Body of pancreas (tissue), 4 donors: ENCODE measurements around the gene WFS1. TPM values are rescaled to one million over a fixed set of nuclear protein-coding genes. Genes with fewer than 3 reads are reported as not detected.

Experiments
- ATAC-seq: fragments of 150-250 bp; one replicate; pipeline ENCODE4 v1.9.1; 2016
- DNase-seq, 4 donors: peaks; one replicate each; pipeline ENCODE4 v3.0.0-alpha.2; 2019
- H3K27ac ChIP-seq, 4 donors: fragments of 200-600 bp; sonication (generic); 1 replicate in 3 of 4; 2 replicates in 1 of 4; pipeline versions ENCODE4 v1.5.1 to v1.6.1; 2016 to 2019; ENCODE audit warnings: mild to moderate bottlenecking in 1 of 4, mixed read lengths in 1 of 4, moderate library complexity in 1 of 4
- H3K27me3 ChIP-seq, 2 donors: fragments of 200-600 bp; sonication (generic); one replicate each; pipeline ENCODE4 v1.6.0; 2016; ENCODE audit warnings: mild to moderate bottlenecking in 1 of 2
- H3K36me3 ChIP-seq, 2 donors: fragments of 200-600 bp; sonication (generic); replicated peaks in 1 of 2; 2 replicates each; pipeline ENCODE4 v1.5.1; 2016; ENCODE audit warnings: low read depth in 2 of 2; ENCODE audit not compliant: insufficient read depth in 1 of 2
- H3K4me1 ChIP-seq: fragments of 200-600 bp; sonication (generic); one replicate; pipeline ENCODE4 v1.6.0; 2016
- H3K4me3 ChIP-seq, 2 donors: fragments of 200-600 bp; sonication (generic); 1 replicate in 1 of 2; 2 replicates in 1 of 2; pipeline ENCODE4 v1.5.1; 2016 to 2019
- H3K9me3 ChIP-seq, 3 donors: fragments of 200-600 bp; sonication (generic); 1 replicate in 2 of 3; 2 replicates in 1 of 3; pipeline ENCODE4 v1.5.1; 2016
- POLR2A ChIP-seq, 3 donors: fragments of 450-650 bp; IDR thresholded peaks; one replicate each; pipeline ENCODE4 v1.6.1; 2016; ENCODE audit warnings: antibody characterized with exemption in 3 of 3, mild to moderate bottlenecking in 2 of 3
- WGBS, 2 donors: methylation state at CpG; one replicate each; pipeline ENCODE4 v1.1.5; 2017; 5-methylcytosine and 5-hydroxymethylcytosine counted together
- intact Hi-C: fragments of 100-400 bp; cut with DNase I; formaldehyde crosslinking; loops from one replicate; pipeline ENCODE4 v1.15.1; 2023
- total RNA-seq, 2 donors: library from RNA; depleted of rRNA; stranded (reverse); fragments of >200 nt; gene quantifications; one replicate each; pipeline ENCODE4 v1.1.0, GENCODE V29; 2016
- TF ChIP-seq, protein P1 (sequence below), 7 experiments: fragments of 450-650 bp in 4 of 7; fragments of 200-600 bp in 3 of 7; sonication (generic) in 3 of 7; IDR thresholded peaks; one replicate each; pipeline ENCODE4 v1.5.1; 2016 to 2019; ENCODE audit warnings: antibody characterized with exemption in 7 of 7

The WFS1 gene
- total RNA-seq, 2 donors from 2014 or later = 18.4 to 31.6 TPM

DNA sequence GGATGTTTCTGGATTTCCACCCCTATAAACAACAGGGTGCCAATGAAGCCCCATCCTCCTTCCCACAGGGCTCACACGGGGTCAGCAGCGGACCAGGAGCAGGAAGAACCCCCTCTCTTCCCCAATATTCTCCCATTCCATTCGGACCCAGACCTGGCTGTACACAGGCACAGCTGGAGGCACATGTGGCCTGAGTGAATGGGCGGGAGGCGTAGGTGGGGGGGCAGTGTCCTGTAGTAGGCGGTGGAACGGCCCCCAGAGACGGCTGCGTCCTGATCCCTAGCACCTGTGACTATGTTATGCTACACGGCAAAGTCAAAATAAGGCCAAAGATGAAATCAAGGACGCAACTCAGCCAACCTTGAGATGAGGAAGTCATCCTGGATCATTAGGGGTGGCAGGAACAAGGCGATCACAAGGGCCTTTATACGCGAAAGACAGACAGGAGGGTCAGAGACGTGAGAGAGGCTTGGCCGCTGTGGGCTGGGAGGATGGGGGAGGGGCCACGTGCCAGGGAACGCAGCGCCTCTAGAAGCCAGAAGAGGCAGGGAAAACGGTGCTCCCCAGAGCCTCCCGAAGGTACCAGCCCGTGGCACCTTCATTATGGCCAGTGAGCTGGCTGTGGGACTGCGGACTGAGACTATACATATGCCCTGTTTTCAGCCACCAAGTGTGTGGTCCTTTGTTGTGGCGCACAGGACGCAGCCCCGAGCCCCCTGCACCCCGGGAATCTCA is 75.6 kb downstream of the WFS1 start:
- Histone ChIP-seq H3K4me1 (no peaks in the 10 kb centered on the region), H3K27ac (no peak overlapping the region), H3K4me3 (no peak overlapping the region), H3K9me3 (no peaks in the 10 kb centered on the region), H3K27me3 (no peaks in the 10 kb centered on the region), H3K36me3 (no peaks in the 10 kb centered on the region)
- DNase-seq = no peak
- WGBS, 2 donors = 62 to 68% methylated on average over 20 to 27 of the region's 27 CpGs
- ATAC-seq = no peak
- TF ChIP-seq POLR2A (IDR thresholded peaks at IDR 0.05) = no peak
- TF ChIP-seq, protein P1, sequence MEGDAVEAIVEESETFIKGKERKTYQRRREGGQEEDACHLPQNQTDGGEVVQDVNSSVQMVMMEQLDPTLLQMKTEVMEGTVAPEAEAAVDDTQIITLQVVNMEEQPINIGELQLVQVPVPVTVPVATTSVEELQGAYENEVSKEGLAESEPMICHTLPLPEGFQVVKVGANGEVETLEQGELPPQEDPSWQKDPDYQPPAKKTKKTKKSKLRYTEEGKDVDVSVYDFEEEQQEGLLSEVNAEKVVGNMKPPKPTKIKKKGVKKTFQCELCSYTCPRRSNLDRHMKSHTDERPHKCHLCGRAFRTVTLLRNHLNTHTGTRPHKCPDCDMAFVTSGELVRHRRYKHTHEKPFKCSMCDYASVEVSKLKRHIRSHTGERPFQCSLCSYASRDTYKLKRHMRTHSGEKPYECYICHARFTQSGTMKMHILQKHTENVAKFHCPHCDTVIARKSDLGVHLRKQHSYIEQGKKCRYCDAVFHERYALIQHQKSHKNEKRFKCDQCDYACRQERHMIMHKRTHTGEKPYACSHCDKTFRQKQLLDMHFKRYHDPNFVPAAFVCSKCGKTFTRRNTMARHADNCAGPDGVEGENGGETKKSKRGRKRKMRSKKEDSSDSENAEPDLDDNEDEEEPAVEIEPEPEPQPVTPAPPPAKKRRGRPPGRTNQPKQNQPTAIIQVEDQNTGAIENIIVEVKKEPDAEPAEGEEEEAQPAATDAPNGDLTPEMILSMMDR (IDR thresholded peaks at IDR 0.05) = no peak
- intact Hi-C loops = no loop called here

DNA sequence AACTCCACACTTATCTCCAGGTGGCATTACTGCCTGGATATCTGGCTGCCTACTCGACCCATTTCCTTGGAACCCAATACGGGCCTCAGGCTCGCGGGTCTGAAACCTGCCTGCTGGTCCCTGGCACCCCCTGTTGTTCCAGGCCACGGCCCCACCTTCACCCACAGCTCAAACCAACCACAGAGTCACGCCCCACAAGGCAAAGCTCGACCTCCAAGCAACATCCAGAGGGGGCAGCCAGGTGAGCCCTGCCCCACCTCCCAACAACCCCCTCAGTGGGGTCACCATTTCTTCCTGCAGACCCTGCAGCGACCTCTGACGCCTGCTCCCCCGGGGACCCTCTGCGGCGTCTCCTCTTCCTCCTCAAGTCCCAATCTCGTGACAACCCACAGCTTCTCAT is 76.2 kb downstream of the WFS1 start:
- TF ChIP-seq POLR2A (IDR thresholded peaks at IDR 0.05) = no peak
- TF ChIP-seq, protein P1 (IDR thresholded peaks at IDR 0.05) = no peak
- no peak for DNase-seq
- Histone ChIP-seq H3K27ac (no peak overlapping the region), H3K9me3 (no peaks in the 10 kb centered on the region), H3K36me3 (no peaks in the 10 kb centered on the region), H3K27me3 (no peaks in the 10 kb centered on the region), H3K4me1 (no peaks in the 10 kb centered on the region), H3K4me3 (no peak overlapping the region)
- WGBS, 2 donors = 62 to 64% methylated on average over 13 of the region's 13 CpGs
- no peak for ATAC-seq
- intact Hi-C loops = no loop called here

DNA sequence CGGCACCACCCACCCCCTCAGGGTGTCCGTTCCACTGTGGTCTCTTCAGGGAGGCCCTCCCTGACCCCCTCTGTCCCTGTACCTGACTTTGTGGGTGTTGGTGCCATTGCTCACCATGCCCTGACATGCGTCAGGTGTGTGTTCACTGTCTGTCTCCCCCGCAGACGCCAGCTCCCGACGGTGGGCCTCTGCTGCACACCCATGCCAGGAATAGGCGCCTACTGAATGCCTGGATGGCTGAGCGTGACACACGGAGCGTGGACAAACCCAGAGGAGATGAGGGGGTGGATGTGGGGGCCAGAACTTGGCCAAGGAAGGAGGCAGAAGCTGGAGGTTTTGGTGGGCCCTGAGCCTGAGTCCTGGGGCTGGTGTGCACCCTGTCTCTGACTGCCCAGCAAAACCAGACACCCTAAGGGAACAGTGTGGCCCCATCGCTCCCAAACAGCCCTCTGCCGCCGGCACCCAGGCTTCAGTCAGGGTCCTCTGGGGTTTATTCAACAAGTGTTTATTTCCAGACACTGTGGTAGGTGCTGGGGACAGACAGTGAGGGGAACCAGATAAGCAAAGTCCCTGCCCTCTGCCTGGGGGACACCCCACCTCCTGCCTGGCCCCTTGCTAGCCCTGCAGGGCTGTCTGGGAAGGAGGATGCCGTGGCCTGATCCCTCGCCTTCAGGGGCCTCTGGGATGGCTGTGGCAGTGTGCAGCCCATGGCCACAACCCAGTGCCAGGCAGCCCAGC is 76.9 kb downstream of the WFS1 start:
- intact Hi-C loops = no loop called here
- H3K36me3 ChIP-seq = no peaks in the 10 kb centered on the region

DNA sequence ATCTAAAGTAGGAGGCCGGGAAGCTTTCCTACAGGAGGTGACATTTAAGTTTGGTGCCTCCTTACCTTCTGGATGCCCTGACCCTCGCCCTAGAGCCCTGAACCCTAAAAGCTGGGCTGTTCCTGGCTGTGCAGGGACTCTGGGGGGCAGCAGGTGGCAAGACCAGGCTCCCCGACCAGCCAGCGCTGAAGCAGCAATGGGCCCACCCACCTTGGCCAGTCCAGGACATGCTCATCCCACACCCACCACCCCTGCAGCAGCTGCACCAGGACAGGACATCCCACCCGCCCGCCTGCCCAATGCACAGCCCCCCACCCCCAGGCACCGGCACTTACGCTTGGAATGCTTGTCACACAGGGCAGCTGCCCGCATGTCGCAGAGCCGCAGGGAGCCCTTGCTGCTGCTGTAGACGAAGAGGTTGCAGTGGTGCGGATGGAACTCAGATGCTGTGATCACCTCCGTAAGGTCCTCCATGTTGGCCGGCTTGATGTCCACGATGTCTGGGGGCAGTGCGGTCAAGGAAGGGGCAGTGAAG is 77.9 kb downstream of the WFS1 start:
- no peaks in the 10 kb centered on the region for H3K36me3 ChIP-seq
- 58 to 67% methylated on average over 3 to 15 of the region's 17 CpGs for WGBS, 2 donors
- H3K9me3 ChIP-seq = no peaks in the 10 kb centered on the region
- H3K27ac ChIP-seq = no peak overlapping the region
- TF ChIP-seq, protein P1 (IDR thresholded peaks at IDR 0.05) = no peak
- no peak for TF ChIP-seq POLR2A (IDR thresholded peaks at IDR 0.05)
- no peak overlapping the region for H3K4me3 ChIP-seq
- DNase-seq = no peak
- no peaks in the 10 kb centered on the region for H3K27me3 ChIP-seq
- intact Hi-C loops = no loop called here
- ATAC-seq = no peak
- H3K4me1 ChIP-seq = no peaks in the 10 kb centered on the region

More for the DNA sequence above, 76.9 kb downstream of the WFS1 start:
- Histone ChIP-seq H3K4me3 (no peak overlapping the region), H3K27ac (no peak overlapping the region), H3K27me3 (no peaks in the 10 kb centered on the region), H3K9me3 (no peaks in the 10 kb centered on the region), H3K4me1 (no peaks in the 10 kb centered on the region)
- DNase-seq (no peak), ATAC-seq (no peak)
- no peak for TF ChIP-seq POLR2A (IDR thresholded peaks at IDR 0.05)
- TF ChIP-seq, protein P1 (IDR thresholded peaks at IDR 0.05) = no peak
- 69 to 75% methylated on average over 8 to 15 of the region's 16 CpGs for WGBS, 2 donors
